Umbilical cord (tissue), 2 donors: ENCODE measurements around the gene RPL4. TPM values are rescaled to one million over a fixed set of nuclear protein-coding genes. Genes with fewer than 3 reads are reported as not detected.
"Not testable (repeated sequence)": the region's sequence is repeated elsewhere in the genome, so short reads cannot be mapped to it uniquely, and the experiment has no call there.

ENCODE experiments used
- DNase-seq: peaks from one replicate; pipeline ENCODE4 v3.0.0-alpha.2; 2015; ENCODE audit warnings: low spot score
- total RNA-seq: library from RNA; depleted of rRNA; stranded (reverse); fragments of >200 nt; gene quantifications from one replicate; pipeline ENCODE4 v1.2.3, GENCODE V29; 2014; ENCODE audit warnings: low replicate concordance; ENCODE audit not compliant: insufficient read depth

Gene RPL4
- total RNA-seq: 3,940 TPM

DNA sequence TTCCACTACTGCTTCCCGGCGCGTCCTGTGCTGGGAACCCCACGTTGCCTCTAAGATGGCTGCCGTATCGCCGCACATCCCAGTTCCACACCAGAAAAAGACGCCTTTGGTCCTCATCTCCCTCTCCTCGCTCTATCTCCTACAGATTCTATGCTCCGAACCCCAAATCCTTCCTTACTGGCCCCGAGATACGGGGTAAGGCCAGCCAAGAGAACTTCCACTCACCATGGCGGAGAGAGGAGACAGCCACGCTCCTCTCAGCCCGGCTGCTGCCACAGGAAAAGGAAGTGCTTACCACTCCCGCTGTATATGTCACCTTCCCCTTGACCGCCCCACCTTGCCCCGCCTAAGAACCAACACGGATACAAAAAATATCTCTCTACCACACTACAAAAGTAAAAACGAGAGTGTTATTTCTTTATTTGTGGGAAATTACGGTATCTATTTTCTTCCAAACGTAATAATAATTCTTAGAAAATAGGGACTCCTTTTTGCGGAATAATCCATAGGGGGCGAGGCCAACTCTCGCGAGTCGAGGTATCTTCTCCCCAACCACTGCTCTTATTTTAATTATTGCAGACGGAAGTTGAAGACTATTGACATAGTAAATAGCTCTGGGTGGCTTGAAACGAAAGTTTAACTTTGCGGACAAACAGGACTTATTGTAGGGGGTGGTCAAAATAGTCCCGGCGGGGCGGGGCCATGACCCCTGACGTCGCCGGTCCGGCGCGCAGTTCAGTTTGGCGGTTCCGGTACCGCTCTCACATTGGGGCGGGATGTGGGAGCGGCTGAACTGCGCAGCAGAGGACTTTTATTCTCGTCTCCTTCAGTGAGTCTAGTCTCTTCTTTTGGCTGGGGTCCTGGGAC, at the start of gene RPL4, which contains the start of gene ZWILCH:
Gene RPL4 (minus strand): TSS at position 293 of the 867 bp plus-strand sequence. CDS start 65 bp downstream, at position 228.
Gene ZWILCH (plus strand): TSS at position 764 of the 867 bp plus-strand sequence. CDS start 13 bp downstream, at position 777.
- peak; percentile 85 for DNase-seq

DNA sequence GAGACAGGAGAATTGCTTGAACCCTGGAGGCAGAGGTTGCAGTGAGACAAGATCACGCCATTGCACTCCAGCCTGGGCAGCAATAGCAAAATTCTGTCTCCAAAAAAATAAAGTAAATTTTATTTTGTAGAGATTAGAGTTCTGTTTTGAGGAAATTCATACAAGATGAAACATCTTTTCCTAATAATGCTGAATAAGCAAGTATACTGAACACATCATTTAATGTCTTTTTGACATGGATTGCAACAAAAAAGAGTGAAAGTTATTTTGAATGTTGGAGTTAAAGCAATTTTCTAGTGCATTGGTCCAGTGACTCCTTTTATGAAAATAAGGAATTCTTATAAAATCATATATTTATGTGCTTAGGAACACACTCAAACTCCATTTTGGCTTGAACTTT, 40.6 kb upstream of the RPL4 start:
- DNase-seq: no peak

DNA sequence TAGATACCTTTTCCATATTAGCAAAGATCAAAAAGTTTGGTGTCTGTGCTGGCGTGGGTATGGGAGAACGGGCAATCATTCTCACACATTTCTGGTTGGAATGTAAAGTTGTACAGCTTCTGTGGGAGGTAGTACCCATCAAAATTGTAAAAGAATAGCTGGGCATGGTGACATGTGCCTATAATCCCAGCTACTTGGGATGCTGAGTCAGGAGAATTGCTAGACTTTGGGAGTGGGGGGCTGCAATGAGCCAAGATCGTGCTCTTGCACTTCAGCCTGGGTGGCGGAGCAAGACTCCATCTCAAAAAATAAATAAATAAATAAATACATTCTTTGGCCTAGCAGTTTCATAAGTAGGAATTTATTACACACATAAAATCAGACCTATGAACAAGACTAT, 38.2 kb upstream of the RPL4 start:
- DNase-seq: no peak

DNA sequence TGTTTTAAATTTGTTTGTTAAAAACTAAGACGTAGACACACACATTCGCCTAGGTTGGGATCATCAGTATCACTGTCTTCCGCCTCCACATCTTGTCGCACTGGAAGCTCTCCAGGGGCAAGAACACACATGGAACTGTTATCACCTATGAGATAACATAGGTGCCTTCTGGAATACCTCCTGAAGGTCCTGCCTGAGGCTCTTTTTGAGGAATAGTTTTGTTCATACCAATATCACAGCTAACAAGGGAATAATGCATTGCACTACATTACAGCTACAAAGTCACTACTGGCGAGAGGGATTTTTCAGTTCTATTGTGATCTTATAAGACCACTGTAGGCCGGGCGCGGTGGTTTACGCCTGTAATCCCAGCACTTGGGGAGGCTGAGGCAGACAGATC, 30.4 kb upstream of the RPL4 start:
- DNase-seq: no peak

DNA sequence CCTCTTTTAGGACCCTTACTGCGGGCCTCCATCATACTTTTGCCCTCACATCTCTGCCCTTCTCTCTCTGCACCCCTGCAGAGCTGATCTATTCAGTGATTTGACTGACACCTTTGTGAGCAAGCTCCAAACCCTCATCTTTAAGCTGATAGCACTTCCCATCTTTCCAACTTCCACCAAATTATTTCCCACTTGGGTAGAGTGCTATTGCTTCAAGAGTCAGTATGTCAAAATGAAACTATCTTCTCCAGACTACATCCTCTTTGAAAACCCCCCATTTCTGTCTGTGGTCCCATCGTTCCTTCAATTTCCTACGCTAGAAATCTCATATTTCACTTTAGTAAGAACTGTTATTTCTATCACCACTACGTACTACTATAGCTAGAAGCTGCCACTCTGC, 20.2 kb upstream of the RPL4 start:
- DNase-seq: no peak

DNA sequence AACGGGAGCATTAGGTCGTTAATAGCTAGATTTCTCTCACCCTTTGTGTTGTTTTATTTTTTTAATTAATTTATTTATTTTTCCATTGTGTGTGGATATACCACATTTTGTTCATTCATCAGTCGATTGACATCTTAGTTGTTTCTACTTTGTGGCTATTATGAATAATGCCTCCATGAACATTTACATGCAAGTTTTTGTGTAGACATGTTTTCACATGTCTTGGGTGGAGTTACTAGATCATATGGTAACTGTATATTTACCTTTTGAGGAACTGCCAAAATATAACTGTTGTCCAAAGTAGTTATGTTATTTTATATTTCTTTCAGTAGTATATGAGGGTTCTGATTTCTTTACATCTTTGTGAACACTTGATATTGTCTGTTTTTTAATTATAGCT, 19.3 kb upstream of the RPL4 start:
- no peak for DNase-seq

DNA sequence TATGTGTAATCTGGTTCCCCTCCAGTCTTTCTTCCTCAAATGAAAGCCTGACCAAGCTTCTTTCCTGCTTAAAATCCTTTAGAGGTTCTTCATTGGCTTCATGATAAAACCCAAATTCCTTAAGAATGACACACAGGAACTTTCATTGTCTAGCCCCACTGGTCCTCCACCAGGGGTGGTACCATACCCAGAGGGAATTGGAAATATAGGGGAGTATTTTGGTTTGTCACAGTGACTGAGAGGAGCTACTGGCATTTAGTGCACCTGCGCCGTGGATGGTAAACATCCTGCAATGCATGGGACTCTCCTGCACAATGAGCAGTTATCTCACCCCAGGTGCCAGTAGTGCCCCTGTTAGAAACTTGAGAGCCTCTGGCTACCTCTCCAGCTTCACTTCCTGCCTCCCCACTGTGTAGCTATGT, 11.3 kb upstream of the RPL4 start:
- no peak for DNase-seq

DNA sequence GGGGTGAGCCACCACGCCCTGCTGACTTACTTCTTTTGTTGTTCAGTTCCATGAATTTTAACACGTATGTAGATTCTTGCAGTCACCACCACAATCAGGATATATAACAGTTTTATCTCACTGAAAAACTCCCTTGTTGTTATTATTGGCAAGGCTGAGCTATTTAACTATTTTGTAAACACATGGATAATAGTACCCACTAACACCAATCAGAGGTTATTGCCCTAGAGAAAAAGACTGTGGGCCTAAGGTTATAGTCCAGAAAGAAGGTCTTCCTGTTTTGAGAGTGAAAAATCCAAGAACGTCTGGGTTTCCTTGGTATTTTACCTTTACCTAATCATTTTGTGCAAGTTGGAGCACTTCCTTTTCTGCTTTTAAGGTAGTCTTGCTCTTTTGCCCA, 9.9 kb upstream of the RPL4 start:
- no peak for DNase-seq

DNA sequence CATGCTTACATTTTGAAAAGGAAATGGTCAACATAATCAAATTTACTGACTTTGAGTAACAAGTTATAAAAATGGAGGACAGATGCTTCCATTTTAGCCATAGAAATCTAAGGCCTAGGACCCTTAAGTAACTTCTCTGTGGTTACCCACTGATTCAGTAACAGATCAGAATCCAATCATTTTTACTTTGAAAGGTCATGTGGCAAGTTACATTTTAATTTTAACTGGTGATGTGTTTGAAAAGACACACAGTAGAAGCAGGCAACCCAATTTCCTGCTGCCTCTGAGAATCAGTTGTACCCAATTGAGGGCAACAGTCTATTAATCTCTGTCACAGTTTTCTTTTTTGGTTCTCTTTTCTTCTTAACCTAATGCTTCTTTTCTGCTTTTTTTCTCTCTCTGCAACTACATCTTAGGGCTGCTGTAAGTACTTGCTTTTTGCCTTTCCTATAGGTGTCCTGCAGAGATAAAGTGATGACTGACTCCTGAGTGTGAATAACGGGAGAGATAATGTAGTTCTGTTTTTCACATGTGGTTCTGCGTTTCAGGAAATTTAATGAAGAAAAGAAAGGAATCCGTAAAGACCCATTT, 3.7 kb upstream of the RPL4 start:
- no peak for DNase-seq

DNA sequence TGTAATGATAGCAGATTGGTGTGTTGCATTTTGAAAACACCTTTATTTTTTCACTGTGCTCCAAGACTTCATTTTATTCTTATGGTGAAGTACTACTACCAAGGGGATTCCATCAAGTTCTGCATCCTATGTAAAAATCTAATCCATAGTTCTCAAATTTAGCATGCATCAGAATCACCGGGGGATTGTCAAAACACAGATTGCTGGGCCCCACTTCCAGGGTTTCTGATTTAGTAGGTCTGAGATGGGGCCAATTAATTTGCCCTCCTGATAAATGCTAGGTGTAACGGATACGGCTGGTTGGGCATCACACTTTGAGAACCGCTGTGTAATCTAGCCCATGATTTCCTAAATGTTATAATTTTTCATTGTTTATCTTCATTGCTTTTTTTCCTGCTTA, 1.2 kb upstream of the RPL4 start:
- no peak for DNase-seq

DNA sequence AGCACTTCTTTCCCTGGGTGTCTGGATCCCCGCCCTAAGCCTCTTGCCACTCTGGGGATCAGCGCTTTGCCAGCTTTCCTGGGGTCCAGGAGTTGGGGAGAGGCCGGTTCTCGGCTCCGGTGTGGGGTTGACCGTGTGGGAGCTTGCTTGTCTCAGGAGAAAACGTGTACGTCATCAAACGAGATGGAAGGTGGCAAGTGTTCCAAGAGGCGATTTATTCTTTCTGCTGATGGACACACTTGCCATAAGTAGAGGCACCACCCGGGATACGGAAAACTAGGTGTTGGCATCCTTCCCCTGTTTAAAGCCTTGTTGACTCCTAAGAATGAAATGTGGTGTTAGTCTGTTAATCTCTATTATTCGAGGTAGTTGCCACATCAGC, 766 bp upstream of the RPL4 start:
- DNase-seq: no peak

DNA sequence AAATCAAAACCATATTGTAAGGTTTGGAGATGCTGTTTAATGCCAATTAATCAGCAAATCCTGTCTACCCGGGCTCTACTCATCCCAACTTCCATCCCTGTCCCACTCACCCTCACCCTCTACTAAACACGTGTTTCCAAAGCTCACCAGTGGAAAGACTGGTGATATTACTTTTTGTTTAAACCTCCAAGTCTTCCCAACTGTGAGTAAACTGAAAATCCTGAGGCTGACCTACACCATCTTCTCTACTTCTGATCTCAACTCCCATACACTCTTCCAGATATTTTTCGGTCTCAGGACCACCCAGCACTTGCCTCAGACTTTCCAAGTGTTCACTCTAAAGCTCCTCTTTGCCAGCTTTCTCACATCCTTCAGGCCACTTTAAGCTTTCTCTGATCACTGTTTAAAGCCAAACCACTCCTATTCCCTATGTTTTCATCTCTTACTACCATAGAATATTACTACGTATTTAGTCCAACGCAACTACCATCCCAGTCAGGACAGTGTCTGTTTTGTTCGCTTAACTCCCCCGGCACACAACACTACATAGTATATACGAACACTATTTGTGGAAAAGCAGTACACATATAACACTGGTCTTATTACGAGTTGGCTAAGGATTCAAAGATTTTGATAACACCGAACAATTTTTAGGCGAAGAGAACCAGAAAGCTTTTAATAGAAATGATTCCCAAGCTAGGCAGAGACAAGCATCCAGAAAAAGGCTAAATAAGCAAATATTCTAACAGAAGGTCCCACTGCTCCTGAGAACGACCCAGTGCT, 684 bp downstream of the RPL4 start:
- no peak for DNase-seq

DNA sequence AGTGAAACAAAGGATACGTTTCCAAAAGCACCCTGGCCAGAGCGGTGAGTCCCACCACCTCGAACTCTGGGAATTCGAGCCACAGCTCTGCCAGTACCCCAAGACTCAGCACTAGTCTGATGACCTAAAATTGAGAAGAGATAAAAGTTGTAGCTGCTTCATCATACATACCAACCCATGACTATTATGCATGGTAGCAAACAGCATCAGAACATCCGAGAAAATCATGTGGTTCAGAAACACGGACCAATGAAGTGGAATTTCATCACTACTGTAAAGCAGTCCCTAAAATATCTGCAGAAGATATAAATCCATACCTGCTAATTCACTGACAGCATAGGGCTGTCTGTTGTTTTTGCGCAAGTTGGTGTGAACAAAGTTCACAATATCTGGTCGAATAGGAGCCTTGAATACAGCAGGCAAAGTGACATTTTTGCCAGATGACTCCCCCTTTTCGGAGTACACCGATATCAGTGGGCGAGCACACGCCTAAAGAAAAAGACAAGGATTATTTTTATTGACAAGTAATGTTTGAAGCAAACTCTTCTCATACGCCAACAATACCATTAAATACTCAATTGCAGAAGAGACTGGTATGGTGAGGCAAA, 1.5 kb downstream of the RPL4 start:
- not testable (repeated sequence) for DNase-seq

DNA sequence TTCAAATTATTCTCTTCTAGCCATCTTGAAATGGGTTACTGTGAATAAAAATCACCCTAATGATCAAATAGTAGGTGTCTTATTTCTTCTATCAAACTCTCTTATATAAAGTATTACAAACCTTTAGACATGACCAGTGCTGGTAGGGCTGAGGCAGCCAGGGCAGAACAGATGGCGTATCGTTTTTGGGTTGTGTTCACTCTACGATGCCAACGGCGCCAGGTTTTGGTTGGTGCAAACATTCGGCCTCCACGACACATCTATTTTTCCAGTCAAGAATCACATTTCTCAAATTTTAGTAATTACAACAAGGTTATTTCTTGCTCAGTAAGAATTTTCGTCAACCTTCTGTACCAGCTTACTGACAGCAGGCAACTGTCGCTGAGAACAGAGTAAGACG, 2.2 kb downstream of the RPL4 start:
- DNase-seq: no peak

DNA sequence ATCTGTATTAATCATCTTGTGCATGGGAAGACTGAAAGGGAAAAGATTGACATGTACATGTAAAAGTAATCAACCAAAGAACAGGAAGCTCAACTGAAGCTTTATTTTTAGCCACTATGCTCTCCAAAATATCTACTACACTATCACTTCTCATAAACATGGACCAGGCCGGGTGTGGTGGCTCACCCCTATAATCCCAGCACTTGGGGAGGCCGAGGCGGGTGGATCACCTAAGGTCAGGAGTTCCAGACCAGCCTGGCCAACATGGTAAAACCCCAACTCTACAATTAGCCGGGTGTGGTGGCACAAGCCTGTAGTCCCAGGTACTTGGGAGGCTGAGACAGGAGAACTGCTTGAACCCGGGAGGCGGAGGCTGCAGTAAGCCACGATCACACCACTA, 4.3 kb downstream of the RPL4 start:
- not testable (repeated sequence) for DNase-seq

DNA sequence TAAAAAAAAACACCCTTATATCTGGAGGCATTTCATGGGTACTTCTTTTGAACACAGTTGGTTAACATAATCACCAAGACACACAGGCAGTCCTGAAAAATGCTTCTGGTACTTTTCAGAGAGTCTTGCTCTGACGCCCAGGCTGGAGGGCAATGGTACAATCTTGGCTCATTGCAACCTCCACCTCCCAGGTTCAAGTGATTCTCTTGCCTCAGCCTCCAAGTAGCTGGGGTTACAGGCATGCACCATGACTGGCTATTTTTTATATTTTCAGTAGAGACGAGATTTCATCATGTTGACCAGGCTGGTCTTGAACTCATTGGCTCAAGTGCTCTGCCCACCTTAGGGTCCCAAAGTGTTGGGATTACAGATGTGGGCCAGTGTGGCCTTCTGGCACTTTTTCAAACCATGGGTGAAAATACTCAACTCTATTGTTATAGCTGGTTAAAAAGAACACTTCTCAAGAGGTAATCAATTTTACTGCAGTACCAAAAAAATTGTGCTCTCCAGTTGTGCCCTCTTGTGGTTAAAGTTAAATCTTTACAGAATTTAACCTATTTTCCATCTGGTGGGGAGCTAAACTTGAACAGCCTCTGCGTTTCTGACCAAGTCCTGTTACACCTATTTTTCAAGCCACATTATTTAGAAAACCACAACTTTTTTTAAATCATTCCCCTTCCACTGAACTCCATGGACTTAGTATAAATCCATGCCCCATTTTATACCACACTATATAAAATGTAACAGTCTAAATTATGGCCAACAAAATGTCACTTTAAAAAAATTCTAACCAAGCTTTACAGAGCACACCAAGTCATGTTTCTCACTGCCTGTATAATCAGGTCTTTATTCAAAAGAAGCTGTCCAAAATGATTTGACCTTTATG, 5.9 kb downstream of the RPL4 start:
- peak; percentile 44 for DNase-seq

DNA sequence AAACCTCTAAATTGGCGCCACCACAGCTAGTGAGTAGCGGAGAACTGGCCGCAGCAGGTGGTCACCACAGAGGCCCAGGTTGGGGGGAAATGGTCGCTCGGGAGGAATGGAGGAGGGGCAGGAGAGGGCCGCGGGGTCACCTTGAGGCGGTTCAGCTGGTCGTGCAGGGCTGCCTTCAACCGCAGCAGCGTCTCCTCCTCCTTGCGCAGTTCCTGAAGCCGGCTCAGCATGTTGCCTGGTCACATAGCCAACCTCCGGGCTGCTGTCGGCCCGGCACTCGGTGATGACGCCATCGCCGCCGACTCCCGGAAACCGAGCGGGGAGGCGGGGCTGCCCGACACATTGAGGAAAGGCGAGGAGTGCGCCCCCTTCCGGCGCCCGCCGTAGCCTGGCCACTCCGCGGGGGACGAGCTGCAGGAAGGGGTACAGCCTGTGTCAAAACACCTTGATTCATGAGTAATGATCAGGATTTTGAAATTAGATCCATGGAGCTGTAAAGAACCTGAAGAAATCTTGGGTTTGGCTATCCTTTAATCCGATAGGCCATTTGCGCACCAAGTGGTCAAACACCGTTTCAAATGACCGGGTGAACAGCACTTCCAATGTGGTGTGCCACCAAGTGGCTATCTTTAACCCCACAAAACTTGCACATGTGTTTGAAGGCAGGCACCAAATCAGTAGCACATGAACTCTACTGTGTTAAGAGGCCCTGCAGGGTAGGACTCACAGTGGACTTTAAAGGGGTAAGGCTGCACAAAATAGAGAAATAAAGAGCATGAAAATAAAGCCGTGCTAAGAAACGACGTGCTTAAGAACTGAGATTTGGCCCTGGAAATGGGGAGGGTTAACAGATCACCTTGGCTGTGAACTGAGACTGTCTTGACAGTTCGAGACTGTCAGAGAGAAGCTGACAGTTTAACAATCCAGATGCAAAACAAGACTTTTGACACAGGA, 6.9 kb downstream of the RPL4 start, which contains the start of gene SNAPC5:
Gene SNAPC5 (minus strand): TSS at position 261 of the 954 bp plus-strand sequence. CDS start 31 bp downstream, at position 230.
- peak; percentile 95 for DNase-seq

DNA sequence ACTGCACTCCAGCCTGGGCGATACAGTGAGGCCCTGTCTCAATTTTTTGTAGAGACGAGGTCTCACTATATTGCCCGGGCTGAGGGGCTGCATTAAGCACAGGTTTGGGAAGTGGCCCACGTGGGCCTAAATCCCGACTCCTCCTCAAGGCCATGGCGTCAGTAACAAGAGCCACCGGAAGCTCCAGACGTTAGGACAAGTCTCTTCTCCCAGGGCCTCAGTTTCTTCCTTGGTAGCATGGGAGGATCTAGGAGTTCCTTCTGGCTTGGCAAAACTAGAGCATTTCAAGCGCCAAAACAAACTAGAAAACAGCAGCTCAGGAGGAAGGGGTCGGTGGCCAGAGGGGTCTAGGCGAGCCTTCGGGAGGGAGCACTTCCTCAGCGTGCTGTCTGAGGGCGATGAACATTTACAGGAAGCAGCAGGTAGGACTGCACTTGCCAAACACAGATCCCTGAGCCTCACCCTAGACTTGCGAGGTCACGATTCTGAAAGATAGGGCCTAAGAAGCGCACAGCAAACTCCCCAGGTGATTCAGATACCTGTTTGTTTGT, 7.6 kb downstream of the RPL4 start:
- DNase-seq: no peak

DNA sequence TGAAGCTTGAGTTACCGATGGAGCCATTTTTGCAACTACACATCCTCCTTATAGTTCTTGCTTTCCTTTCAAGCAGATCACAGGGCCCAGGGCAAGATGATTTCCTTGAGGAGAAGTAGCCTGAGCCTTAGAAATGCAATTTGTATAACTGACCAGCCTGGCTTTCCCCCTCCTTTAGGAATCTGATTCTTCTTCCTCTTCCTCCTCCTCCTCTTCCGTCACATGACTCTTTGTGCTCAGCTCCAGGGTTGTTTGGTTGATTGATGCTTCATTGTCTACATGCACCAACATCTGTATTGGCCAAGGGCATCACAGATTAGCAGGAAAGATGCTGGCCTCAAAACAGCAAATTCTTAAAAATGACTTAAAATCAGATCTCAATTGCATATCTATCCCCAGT, 10.4 kb downstream of the RPL4 start:
- DNase-seq: no peak
